Right hindlimb (tissue), 1 donor: Measurements from ENCODE around the gene PAXX.

Experiments
- DNase-seq: peaks from one replicate; pipeline ENCODE4 v3.0.0-alpha.2; 2018

PAXX gene, protein sequence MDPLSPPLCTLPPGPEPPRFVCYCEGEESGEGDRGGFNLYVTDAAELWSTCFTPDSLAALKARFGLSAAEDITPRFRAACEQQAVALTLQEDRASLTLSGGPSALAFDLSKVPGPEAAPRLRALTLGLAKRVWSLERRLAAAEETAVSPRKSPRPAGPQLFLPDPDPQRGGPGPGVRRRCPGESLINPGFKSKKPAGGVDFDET

DNA sequence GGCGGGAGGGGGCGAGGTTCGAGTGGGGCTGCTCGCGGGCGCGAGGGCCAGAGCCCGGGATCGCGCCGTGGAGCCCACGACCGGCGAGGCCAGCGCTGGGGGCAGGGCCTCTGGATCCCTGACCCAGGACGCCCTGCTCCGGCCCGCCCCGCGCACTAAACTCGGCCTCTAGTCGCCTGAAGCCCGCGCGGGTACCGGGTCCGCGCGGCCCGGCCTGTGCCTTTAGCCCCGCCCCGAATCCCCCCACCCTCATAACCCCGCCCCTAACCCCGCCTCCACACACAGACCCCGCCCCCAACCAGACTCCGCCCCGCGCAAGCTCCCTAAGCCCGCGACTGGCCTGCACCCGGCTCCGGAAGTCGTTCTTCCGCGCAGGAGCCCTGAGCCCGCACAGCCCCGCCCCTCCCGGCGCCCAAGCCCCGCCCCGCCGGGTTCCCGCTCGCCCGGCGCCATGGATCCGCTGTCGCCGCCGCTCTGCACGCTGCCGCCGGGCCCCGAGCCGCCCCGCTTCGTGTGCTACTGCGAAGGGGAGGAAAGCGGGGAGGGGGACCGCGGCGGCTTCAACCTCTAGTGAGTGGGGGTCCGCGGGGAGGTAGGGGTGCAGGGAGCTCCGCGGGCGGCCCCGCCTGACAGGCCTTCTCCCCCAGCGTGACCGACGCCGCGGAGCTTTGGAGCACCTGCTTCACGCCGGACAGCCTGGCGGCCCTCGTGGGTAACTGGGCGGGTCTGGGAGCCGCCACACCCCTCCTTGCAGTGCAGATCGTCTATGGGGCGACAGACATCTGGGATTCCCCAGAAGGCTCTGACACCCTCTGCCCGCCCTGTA is at the start of gene PAXX:
Gene PAXX, plus strand, starts transcription at position 430 of the 826 bp plus-strand sequence. Its CDS starts 22 bp downstream, at position 452.
- peak; percentile 91 for DNase-seq

DNA sequence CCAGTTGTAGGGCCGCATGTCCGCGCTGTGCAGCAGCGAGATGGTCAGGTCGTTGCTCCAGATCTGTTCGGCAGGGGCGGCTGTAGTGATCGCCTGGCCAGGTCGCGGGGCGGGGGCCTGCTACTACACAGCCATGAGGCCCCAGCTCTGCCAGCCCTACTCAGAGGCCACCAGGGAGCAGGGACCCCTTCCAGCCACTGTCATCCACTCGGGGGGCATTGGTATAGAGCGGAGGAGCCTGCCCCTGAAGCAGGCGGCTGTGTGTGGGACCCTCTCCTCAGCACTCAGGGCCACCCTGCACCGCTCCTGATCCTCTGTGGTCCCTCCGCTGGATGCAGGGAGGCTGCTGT is 49.4 kb upstream of the PAXX start:
- no peak for DNase-seq

DNA sequence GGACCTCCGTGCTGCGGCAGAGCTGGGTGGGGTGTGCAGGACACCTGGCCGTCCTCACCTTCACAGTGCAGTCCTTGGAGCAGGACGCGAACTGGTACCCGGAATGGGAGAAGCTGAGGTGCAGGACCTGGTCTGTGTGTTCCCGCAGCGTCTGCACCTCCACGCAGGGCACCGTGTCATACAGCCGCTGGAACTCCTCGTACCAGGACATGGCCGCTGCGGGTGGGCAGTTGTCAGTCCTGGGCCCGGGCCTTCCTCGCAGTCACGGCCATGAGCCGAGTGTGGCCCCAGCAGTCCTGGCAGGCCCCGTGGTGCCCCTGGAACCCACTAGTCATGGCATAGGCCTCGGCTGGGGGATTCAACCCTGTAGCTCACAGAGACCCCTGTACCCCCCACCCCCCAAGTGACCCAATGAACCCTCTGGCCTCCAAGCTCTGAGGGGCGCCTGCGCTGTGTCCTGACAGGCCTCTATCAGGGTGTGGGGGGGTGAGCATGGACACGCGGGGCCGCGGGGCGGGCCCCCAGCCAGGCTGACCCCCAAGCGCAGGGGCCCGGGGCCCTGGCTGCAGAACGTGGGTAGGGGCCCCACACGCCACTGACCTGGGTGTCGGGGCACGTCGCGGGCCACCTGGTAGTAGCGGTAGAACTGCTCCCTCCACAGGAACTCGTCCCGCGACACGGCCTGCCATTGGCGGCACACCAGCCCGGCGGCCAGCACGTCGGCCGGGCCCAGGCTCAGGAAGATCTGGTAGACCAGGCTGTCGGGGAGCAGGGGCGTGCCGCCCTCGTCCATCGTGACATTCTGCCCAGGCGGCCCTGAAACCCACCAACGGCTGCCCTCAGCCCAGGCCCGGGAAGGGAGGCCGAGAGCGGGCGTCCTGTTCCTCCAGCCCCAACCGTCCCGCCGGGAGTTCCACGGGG is 48.7 kb upstream of the PAXX start:
- no peak for DNase-seq

DNA sequence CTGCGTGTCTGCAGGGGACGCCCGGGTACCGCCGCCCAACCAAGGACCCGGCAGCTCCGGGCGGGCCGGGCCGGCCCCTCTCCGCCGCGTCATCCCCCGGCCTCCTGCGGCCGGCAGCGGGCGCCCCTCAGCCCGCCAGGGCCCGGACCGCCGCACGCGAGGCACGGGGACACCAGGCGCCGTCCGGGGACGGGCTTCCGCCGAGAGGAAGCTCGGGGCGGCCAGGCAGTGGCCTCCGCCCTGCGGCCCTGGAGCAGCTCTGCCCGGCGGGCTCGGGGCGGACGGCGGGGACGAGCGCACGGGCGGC is 48.1 kb upstream of the PAXX start:
- DNase-seq, result no peak

DNA sequence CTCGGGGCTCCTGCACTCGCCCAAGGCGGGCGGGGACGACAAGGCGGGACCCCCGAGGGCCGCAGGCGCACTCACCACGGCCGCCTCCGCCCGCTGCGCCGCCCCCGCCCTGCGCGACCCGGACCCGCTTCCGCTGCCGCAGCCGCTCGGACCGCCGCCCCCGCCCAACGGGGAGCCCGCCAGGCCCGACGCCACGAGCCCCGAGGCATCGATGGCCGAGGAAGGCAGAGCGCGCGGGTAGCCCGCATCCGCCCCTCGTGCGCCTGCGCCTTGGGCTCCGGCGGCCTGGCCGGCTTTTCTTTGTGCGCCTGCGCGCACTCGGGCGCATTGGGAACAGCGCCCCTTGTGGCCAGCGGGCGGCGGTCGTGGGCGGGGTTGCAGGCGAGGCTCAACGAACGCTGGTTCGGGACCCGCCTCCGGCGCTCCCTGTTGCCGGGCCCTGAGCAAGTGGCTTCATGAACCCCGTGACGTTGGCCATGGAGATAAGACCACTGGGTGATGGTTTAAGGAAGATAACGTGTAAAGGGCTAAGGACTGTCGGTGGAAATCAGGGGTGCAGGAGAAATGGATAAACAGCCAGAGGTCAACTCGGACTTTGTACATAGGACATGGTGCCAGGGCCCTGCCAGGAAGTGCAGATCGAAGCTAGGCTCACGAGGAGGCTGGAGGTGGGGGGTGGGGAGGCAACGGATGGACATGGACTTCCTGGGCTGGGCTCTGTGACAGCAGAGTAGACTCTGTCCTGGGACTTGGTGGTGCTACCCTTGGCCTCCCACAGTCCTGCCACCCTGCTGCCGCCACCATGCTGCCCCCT is 47.5 kb upstream of the PAXX start, which contains the start of the genes C8G and FBXW5:
Gene C8G, plus strand, starts transcription at position 725 of the 814 bp plus-strand sequence. Its CDS starts 78 bp downstream, at position 803.
Gene FBXW5, minus strand, starts transcription at position 220 of the 814 bp plus-strand sequence. CDS start 655 bp downstream, outside the sequence.
- DNase-seq, result peak; percentile 97

DNA sequence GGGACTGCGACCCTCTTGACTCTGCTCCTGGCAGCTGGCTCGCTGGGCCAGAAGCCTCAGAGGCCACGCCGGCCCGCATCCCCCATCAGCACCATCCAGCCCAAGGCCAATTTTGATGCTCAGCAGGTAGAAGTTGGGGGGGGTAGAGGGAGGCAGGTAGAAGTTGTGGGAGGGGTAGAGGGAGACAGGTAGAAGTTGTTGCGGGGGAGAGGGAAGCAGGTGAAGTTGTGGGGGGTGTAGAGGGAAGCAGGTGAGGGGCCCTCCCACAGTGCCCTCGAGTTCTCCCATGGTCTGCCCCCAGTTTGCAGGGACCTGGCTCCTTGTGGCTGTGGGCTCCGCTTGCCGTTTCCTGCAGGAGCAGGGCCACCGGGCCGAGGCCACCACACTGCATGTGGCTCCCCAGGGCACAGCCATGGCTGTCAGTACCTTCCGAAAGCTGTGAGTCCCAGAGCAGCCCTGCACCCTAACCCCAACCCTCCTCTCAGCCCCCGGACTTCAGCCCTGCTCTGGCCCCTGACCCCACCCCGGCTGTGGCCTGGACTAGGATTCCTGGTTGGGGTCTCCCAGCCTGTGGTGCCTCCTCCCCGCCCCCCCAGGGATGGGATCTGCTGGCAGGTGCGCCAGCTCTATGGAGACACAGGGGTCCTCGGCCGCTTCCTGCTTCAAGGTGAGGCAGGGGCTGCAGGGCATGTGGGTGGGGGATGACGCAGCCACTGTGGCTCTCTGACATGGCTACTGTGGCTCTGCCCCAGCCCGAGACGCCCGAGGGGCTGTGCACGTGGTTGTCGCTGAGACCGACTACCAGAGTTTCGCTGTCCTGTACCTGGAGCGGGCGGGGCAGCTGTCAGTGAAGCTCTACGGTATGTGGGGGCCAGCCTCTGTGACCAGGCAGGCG is 46.6 kb upstream of the PAXX start:
- no peak for DNase-seq

DNA sequence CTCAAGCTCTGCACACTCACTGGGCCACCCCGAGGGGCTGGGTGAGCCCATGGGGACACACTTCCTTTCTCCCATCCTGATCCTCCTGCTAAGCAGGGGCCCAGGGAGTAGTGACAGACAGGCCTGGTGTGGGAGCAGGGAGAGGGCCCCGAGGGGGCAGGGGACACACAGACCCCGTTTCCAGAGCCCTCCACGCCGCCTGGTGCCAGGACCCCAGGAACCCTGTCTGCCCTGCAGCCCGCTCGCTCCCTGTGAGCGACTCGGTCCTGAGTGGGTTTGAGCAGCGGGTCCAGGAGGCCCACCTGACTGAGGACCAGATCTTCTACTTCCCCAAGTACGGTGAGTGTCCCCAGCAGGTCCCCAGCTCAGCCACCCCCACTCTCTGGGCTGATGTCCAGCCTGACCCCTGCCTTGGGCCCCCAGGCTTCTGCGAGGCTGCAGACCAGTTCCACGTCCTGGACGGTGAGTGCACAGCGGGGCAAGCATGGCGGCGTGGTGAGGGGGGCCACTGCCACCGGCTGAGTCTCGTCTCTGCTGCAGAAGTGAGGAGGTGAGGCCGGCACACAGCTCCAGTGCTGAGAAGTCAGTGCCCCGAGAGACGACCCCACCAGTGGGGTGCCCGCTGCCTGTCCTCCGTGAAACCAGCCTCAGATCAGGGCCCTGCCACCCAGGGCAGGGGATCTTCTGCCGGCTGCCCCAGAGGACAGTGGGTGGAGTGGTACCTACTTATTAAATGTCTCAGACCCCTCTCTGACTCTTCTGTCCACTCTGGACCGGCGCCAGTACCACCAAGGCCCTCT is 45.8 kb upstream of the PAXX start:
- no peak for DNase-seq

DNA sequence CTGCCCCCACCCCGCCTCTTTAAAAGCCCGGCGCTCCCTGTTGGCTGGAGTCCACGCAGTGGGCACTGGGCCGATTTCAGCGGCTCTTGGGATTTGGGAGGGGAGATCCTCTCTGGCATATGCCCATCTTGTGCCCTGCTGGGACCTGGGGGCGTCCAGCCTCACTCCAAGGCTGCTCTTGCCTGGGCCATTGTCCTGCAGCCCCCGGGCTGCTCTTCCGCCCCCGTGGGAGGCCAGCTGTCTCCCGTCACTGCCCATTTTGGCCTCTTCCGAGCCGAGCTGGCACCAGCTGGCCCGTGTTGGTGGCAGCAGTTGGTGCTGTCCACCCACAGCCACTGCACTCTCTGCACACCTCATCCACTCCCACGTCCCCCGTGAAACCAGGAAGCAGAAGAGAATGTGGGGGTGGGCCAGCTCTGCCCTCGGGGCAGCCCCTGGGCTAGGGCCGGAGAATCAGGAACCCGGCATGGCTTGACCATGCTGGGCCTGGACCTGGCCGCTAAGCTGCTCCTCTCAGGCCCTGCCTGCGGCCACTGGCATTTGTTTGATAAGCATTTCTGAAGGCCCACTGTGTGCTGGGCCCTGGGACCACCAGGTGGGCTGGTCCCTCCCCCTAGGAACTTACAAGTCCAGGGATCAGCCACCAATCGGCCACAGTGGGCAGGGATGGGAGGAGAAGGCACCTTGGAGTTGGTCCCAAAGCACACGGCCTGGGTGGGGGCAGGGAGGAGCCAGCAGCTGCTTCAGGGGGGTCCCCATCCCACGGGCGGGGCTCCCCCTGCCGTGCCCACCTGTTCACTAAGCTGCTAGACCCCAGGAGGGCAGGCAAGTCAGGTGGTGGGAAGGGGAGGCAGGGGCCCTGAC is 45.0 kb upstream of the PAXX start:
- no peak for DNase-seq

DNA sequence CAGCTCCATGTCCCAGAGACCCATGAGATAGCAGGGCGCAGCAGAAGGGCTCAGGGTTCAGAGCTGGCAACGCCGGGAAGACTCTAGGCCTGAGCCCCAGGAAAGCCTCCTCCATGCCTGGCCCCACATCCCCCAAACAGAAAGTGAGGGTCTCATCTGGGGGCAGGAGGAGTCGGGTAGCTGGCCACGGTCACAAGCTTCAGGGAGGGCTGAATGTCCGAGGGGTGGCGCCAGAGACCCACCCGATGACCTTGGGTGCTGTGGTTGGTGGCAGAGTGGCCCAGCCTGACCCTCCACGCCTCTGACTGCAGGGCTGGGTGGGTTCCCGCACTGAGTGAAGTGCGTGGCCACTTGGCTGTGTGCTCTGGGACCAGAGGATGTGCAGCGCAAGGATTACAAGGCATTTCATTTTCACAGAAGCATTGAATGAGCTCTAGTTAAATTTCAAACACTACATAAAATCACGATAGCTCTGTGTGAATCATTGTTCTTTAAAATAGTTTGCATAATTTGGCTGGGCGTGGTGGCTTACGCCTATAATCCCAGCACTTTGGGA is 44.2 kb upstream of the PAXX start:
- DNase-seq, result no peak

DNA sequence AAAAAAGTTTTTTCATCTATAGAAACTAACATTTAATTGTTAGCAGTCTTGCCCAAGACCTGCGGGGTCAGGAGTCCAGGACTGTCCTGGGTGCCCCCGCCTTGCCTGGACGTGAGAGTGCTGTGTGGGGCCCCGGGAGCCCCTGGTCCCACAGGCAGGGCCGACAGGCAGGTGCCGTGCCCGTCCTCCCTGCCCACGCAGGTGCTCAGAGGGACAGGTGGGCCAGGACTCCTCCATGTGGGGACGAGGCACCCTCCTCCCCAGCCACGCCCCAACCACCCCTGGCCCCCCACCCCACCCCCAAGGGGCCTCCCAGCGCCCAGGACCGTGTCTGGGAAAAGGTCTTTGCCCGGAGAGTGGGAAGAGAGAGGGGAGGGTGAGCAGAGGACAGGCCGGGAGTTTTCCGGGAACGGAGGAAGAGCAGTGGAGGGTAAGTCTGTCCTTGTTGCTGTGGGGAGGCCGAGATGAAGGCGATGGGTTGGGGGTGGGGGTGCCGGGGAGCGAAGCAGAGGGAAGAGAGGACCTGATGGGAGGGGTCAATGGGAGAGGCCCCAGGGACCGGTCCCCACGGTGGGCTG is 42.9 kb upstream of the PAXX start:
- DNase-seq, result no peak

DNA sequence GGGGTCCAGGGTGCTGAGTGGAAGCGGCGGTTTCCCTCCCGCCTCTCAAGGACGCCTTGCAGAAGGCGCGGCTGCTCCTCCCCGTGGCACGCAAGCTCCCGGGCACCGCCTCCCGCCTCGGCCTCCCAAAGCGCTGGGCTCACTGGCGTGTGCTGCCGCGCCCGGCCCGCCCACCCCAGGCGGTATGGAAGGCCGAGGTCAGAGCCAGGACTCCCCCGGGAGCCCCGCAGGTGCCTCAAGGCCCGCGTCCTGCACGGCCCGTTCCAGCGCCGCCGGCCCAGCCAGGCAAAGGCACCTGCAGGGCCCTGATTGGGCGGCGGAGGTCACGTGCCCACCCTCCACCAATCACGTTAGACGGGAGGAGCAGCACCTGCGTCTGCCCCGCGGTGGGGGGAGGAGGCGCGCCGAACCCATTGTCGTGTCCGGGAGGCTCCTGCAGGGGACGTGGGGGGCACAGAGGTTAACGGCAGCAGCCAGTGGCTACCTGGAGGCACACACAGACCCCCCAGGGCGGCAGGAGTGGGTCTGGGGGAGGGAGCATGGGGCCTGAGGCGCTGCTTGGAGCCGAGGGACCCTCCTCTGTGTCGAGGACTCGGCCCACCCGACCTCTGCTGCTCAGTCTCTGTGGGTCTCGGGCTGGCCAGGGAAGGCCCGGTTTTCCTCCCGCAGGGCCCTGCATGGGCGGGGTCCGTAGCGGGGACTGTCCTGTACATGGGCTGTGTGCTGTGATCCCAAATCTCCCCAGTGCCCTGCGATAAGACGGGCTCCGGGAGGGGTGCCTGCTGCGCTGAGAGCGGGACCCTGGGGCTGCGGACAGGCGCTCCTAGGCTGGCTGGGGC is 42.2 kb upstream of the PAXX start:
- DNase-seq, result peak; percentile 90

DNA sequence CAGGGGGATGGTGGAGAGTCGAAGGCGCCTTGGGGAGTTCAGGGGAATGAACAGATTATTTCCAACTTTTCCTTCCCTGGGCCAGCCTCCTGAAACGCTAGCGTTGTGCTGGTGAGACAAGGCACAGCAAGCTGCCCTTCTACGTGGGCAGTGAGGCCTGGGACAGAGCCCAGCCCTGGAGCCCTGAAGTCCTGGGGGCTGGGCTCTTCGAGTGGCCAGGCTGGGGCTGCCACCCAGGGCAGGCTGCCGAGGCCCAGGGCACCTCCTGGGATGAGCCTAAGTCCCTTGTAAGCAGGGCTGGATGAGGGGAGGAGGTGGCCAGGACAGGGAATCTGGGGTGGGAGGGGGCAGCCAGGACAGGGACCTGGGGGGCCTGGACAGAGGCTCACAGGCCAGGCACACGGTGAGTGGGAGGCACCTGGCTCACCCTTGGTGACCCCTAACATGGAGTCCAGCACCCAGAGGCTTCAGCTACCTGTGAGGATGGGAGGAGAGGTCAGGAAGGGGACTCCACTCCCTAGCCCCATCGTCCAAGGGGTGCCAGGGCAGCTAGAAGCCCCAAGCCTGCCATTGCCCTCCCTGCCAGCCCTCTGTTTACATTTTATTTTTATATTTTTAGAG is 41.5 kb upstream of the PAXX start:
- no peak for DNase-seq

DNA sequence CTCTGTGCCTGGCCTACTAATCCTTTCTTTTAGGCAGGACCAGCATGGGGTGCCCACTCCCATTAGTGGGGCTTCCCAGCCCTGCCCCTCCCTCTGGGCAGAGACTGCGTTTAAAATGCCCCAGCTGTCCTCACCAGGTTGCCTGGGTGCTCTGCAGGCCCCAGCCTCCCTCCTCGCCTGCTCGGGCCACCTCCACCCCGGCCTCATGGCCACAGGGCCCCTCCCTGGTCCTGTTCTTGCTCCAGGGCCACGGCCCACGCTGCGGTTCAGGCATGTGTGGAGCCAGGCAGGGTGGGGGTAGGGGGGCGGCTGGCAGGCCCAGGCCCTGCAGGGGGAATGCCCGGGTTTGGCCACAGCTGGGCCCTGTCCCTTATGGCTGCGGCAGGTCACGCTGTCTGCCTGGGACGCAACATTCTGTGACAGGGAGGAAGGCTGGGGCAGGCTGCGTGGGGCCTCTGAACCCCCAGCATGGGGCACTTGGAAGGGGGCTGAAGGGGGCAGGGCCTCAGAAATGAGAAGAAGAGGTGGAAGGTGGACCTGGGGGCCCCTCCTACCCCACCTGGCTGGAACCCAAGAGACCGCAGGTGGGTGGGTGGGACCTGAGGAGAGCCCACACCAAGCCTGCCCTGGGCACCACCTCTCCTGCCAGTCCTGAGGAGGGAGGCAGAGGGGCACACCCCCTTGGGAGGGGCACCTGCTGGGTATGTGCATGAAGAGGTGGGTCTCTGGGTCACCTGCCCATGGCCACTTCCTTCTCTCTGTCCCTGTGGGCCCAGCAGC is 40.5 kb upstream of the PAXX start, which contains the start of gene LCN12:
Gene LCN12, plus strand, starts transcription at position 733 of the 780 bp plus-strand sequence. CDS start 55 bp downstream, outside the sequence.
- no peak for DNase-seq

DNA sequence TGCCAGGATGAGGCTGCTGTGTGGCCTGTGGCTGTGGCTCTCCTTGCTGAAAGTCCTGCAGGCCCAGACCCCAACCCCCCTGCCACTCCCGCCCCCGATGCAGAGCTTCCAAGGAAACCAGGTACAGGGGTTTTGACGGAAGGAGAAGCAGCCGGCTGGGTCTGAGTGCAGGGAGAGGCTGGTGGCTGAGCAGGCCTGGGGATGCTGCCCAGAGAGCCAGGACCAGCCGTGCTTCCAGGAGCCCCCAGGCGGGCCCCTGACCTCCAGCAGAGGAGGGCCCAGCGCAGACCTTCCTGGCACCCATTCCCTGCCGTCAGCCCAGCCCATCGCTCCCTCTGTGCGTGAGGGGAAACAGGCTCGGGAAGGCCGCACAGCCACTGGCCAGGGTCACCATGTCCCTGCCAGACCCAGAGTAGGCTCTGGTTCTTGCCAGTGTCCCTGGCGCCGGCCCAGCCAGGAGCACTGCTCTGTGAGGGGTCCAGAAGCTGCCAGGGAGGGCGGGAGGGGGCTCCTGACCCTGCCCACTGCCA is 39.8 kb upstream of the PAXX start:
- no peak for DNase-seq

DNA sequence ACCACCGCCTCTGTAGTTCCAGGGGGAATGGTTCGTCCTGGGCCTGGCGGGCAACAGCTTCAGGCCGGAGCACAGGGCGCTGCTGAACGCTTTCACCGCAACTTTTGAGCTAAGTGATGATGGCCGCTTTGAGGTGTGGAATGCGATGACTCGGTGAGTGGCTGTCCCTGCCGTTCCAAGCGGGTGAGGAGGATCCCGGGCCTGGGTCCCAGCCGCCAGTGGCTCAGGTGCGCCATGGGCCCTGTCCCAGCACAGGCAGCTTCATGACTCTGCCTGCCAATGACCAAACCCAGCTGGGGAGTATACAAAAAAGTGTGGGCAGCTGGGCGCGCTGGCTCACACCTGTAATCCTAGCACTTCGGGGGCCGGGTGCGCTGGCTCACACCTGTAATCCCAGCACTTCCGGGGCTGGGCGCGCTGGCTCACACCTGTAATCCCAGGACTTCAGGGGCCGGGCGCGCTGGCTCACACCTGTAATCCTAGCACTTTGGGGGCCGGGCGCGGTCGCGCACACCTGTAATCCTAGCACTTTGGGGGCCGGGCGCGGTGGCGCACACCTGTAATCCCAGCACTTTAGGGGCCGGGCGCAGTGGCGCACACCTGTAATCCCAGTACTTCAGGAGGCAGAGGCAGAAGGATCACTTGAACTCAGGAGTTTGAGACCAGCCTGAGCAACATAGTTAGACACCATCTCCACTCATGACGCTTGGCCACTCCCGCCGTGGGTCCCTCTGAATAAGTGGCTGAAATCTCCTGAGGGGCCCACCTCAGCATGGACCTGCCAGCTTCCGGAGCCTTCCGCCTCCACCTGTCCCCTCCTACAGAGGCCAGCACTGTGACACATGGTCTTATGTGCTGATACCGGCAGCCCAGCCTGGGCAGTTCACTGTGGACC is 39.1 kb upstream of the PAXX start:
- DNase-seq, result no peak
